HT1080 (cell line): Measurements from ENCODE around the gene SMCHD1. TPM values are rescaled to one million over a fixed set of nuclear protein-coding genes. Genes with fewer than 3 reads are reported as not detected.
A peak's percentile ranks its signal among the peaks of the same experiment; 100 is the strongest.

Experiments
- DNase-seq: peaks from one replicate; pipeline ENCODE4 v3.0.0-alpha.2; 2015; ENCODE audit warnings: low read depth
- polyA plus RNA-seq, 2 experiments: library from polyadenylated mRNA; depleted of rRNA; stranded (reverse); fragments of >200 nt; gene quantifications; 2 replicates each; pipeline ENCODE4 v1.2.3, GENCODE V29; 2015
- total RNA-seq: library from RNA; depleted of rRNA; stranded (reverse); fragments of >200 nt; shearing (Covaris generic); gene quantifications from 2 replicates; pipeline ENCODE4 v1.2.3, GENCODE V29; 2014; rRNA removed

The SMCHD1 gene
- 41.8 and 43.9 TPM in 2 replicates for total RNA-seq
- 14.0 and 18.3 TPM in 2 replicates for polyA plus RNA-seq (2015; cell fraction: cytosol; rRNA removed)
- polyA plus RNA-seq (2015; cell fraction: nucleus; rRNA removed) = 45.8 and 52.9 TPM in 2 replicates

- peak; percentile 68 for DNase-seq
Measured at GRCh38 chr18:2655178-2655953, at the start of gene SMCHD1. SMCHD1 (plus strand) TSS chr18:2655726; CDS start chr18:2656076, 350 bp downstream.

DNA sequence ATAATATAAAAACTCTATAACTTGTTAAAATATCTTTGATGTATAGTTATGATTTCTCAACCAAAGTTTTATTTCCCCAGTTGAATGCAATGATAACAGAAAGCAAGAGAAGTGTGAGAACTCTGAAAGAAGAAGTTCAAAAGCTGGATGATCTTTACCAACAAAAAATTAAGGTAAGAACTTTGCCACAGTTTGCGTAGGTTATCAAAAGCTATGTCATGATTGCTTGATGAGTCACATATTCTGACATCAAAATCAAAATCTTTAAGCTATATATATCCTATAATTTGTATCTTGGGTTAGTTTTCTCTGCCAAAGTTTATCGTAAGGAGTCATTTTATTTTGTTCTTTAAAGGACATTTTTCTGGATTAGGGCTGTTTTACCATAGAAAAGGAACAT lies 49.2 kb upstream of the SMCHD1 start:
- DNase-seq = no peak

GRCh38 chr18:2609604-2610003 lies 45.9 kb upstream of the SMCHD1 start:
- no peak for DNase-seq

DNA sequence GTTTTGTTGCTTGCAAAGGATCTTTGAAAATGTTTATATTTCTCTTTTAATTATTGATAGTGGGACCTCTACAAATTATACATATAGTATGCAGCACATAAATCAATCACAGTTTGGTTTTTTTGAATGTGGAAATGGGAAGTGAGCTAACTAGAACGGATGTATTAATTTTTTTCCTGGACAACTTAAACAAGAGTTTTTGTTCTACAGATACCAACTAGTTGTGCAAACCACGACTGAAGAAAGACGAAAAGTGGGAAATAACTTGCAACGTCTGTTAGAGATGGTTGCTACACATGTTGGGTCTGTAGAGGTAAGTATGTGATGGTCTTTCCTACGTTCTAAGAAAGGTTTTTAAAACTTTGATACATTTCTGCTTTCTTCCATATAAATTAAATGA lies 45.0 kb upstream of the SMCHD1 start:
- no peak for DNase-seq

- DNase-seq = no peak
Measured at GRCh38 chr18:2612996-2613395, 42.5 kb upstream of the SMCHD1 start.

DNA sequence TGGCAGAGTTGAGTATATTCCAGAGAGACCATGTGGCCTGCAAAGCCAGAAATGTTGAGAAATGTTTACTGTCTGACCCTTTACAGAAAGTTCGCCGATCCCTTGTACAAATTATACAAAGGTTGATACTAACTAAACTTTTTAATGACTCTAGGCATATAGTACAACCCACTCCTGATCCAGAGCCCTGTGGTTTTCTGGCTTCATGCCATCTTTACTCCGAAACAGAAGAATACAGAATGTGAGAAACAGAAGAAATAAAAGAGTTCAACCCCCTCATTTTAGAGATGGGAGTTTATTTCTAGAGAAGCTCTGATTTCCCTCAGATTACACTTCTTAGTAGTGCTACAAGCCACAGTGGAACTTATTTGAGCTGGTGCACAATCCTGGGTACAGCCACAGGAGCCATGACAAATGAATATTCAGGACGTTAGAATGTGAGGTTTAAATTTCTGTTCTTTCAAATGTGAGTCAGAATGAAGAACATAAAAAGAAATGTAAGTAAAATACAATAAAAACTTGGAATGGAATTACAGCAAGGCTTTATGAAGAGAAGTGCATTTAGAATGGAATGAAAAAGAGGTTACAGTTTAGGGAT lies 38.0 kb upstream of the SMCHD1 start:
- DNase-seq = no peak

- no peak for DNase-seq
Measured at GRCh38 chr18:2618009-2618408, 37.5 kb upstream of the SMCHD1 start.

DNA sequence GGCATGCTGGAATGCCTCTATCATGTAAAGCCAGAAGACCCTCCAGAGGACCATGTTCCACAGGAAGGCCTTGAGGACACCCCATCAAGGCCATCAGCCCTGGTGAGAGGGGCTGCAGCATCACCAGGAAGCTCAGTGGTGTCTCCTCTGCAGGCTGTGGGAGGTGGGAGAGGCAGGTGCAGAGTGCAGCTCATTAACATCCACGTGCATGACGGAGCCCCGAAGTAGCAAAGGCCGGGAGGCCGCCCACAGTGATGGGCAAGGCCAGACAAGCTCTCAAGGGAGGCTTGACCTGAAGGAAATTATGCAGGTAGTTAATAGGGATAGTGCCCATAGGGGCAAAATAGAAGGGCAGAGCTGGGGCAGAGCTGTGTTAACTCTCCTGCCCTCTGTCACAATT lies 30.3 kb upstream of the SMCHD1 start:
- no peak for DNase-seq

- DNase-seq = peak; percentile 61
Measured at GRCh38 chr18:2627821-2628276, 27.7 kb upstream of the SMCHD1 start.

- DNase-seq = no peak
Measured at GRCh38 chr18:2629003-2629402, 26.5 kb upstream of the SMCHD1 start.

- no peak for DNase-seq
Measured at GRCh38 chr18:2635586-2635985, 19.9 kb upstream of the SMCHD1 start.

DNA sequence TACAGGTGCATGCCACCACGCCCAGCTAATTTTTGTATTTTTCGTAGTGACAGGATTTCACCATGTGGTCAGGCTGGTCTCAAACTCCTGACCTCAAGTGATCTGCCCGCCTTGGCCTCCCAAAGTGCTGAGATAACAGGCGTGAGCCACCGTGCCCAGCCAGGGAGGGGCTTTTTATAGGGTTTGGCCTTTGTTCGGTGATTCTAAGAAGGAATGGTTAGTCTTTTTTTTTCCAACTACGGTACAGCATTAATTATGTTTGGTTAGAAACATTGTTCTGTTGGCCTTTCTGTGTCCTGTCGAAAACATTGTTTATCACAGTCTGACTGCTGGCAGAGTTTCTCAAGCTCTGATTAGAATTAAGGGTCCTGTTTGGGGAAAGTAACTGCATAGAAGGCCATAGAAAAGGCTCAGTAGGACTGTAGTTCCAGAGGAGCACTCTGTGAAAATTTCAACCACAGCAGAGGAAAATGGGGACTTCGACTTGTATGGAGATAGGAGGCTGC lies 19.3 kb upstream of the SMCHD1 start:
- no peak for DNase-seq

DNA sequence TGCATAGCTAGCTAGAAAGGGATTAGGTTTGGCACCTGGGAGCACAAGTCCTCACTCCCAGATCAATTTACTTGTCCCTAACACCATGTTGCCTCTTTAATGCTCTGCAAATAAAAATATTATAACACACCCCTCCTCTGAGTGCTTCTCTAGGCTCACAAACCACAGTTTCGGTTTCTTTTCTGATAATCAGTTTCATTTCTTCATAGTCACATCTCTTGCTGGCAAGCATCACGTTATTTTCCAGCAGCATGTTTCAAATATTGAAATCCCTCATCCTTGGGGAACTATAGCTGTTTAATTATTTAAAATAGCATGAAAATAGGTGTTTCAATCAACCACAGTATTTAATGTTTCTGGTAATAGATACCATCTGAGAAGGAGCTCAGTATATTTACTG lies 13.9 kb upstream of the SMCHD1 start:
- no peak for DNase-seq

DNA sequence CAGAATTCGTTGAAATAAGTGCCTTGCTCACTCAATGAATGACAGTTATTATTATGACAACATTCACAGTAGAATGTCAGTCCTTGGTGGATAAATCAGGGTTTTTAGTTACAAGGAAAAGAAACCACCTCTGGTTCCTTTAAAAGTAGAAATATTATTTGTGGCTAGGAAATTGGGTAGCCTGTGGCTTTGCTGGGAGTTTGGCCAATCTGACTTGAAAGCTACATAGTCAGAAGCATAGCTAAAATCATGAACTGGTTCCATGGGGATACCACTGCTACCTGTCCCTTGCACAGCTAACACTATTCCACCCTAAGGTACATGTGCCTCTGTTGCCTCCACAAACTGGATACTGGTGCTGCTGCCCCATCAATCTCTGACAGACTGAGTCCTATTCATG lies 12.8 kb upstream of the SMCHD1 start:
- DNase-seq = no peak

GRCh38 chr18:2644535-2644934 lies 11.0 kb upstream of the SMCHD1 start:
- no peak for DNase-seq

DNA sequence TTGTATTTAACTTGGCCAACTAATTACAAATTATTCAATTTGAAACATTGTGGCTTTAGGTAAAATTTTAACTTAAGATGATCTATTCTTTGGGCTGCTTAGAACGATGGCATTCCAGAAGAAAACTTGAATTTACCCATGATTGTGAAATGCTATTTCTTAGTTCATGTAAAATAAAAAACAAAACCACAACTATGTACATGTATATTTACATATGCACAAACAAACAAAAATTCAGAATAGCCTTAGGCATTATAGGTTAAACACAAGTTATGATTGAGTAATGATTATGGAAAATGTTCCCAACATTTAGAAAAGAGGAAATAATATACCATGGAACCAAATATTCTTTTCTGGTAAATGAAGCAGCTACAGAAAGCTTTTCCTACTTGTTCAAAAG lies 3.5 kb upstream of the SMCHD1 start:
- DNase-seq = no peak

DNA sequence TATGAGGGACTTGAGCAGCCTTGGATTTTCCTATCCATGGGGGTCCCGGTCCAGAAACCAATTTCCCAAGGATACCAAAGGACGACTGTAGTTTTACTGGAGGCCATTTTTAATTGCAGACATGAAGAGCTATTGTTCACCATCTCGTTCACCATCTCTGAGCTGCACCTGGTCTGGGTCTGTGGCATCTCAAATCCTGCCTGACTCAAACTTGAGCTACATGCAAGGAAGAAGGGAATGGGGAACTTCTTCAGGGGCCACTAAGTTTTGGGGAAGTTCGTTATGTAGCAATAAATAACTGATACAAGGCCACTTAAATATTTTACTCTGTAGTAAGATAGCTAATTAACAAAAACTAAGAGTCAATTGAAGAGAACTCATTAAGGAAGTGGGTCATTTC lies 2.1 kb upstream of the SMCHD1 start:
- DNase-seq = no peak

DNA sequence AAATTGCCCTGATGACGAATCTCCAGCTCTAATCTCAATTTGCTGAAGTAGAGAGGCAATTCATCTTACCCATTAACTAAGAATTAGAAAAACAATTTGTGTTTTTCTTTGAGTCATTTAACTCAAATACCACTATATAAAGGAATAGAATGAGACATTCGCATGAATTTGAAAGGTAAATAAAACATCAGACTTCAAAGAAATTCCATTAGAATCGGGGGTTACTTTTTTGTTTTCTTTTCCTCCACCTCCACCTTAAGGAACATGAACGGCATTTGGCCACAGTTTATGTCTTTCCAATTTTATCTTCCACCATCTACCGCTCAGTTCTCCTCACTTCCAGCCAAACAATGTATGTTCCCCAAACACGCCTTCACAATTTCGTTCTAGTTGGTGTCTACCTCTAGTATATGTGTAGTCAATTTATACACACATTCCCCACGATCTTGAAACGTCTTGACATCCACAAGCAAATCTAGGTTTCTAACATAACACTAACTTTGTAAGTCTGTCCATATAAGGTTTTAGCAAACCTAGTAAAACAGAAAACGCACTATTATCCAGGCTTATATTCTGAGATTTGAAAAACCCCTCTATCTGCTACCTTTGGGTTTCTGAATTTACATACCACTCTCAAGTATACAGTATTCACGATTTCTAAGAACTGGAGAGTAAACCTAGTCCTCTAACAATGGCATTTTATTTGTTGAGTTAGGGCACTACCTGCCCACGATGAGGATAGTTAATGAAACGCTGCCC lies 1.2 kb upstream of the SMCHD1 start:
- no peak for DNase-seq

- DNase-seq = no peak
Measured at GRCh38 chr18:2654928-2655177, 673 bp upstream of the SMCHD1 start.

GRCh38 chr18:2655954-2656236 lies 369 bp downstream of the SMCHD1 start:
- no peak for DNase-seq

DNA sequence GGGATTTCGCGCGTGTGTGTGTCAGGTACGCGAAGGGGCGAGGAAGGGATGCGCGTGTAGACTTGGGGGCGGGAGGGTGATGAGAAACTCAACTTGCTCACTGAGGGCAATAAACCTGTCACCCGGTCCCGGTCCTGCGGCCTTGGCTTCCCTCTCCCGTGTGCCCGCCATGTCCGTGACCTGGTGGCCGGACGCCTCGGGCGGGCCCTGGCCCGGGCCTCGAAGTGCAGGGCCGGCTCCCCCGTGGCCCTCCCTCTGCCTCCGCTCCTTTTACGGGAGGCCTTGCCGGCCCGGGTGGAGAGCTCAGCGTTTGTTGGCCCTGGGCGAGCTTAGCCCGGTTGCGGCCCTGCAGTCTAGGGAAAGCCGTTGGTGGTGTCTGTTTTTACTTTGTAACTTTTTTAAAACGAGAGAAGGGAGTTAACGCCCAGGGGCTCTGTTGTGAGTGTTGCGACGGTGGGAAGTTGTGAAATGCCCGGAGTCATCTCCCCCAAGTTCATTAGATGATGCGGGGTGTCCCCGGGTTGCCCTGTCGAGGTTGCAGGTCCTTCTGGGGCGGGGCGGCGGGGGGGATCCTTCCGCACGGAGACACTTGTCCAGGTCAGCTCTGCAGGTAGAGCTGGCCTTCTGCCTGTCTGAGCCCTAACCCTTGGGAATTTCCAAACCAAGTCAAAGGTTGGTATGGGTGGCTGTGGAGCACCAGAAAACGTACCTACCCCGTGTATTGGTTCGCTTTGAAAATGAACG lies 883 bp downstream of the SMCHD1 start:
- no peak for DNase-seq
